ENCODE data around the gene AGER. TPM values are rescaled to one million over a fixed set of nuclear protein-coding genes. Genes with fewer than 3 reads are reported as not detected.

The AGER gene
- total and polyA plus RNA-seq, 2 donors (not counting 3 experiments of a cell fraction or from before 2014, with no cell fraction given) = 5.1 to 18.5 TPM

DNA sequence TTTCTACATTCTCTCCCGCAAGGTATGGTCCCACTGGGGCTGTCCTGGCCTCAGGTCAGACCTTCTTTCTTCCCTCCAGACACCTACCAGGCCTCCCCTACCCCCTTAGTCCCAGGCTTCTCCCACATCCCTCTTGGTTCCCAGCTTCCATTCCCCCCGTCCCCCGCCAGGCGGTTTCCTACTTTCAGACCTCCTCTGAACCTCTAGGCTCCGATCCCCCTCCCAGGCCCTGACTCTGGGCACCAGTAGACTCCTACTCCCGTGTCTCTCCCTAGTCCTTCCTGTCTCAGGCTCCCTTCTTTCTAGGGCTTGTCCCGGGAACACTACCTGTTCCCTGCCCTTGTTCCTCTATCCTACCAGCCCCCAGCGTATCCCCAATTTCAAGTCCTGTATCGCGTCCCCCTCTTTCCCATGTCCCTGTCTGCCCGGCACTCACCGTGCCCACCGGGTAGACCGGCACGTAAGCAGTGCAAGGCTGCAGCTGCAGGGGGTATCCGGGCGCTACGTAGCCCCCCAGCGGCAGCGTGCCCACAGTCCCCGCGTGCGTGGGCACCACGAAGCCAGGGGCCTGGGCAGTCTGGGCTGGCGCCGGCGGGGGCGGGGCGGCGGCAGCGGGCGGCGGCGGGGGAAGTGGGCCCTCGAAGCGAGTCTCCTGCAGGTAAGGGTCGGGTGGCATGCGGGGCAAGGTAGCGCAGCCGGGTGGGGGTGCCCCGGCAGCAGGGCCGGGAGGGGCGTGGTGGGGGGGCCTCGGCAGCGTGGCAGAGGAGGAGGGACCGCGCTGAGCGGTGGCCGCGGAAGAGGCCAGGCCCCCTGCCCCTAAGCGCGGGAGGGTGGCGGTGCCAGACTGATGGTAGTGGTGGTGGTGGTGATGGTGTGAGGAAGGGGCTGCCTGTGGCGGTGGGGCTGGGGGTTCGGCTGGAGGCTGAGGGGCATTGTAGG lies 33.9 kb downstream of the AGER start:
- Histone ChIP-seq H3K36me3 (ENCODE audit: control insufficient read depth in 2 of 2, extremely low read depth in 1 of 2, insufficient read depth in 2 of 2, low read length in 2 of 2) (no peaks in the 10 kb centered on the region), H3K4me1 (ENCODE audit: control insufficient read depth, extremely low read depth, insufficient read depth, low read length) (peaks cover 22% of the 10 kb centered on the region), H3K9me3 (replicated peaks; ENCODE audit: control insufficient read depth, insufficient read depth, low read length) (no peaks in the 10 kb centered on the region), H3K4me3 (replicated peaks in 1 of 3; ENCODE audit: insufficient read depth in 1 of 3, low read depth in 1 of 3, low read length in 3 of 3) (no peak overlapping the region), H3K27ac (ENCODE audit: insufficient read depth, low read depth, low read length) (no peak overlapping the region), H2AFZ (ENCODE audit: low read depth, low read length) (no peak overlapping the region), H3K9ac (replicated peaks; ENCODE audit: extremely low read depth, insufficient read depth, low read length) (no peak overlapping the region), H3K4me2 (ENCODE audit: insufficient read depth, low read length) (no peak overlapping the region), H4K20me1 (replicated peaks; ENCODE audit: control insufficient read depth, extremely low read depth, insufficient read depth, low read length) (no peaks in the 10 kb centered on the region), H3K27me3 (ENCODE audit: control insufficient read depth in 2 of 2, insufficient read depth in 2 of 2, low read length in 2 of 2) (peaks cover 24 to 27% of the 10 kb centered on the region in 2 experiments), H3K9me1 (replicated peaks; ENCODE audit: control insufficient read depth, extremely low read depth, insufficient read depth, low read length) (no peaks in the 10 kb centered on the region), H3K79me2 (ENCODE audit: control insufficient read depth, insufficient read depth, low read length) (peaks cover 4% of the 10 kb centered on the region)
- intact Hi-C loops (cut with micrococcal nuclease) = no loop called here
- no TSS peak for BruUV-seq (replicated peaks)
- CTCF ChIA-PET = interaction anchor here (1.1 kb wide), 1 partner anchor 14 kb away, joined by 3 read pairs; no protein-coding TSS in a partner anchor
- no peak for TF ChIP-seq FOS (IDR thresholded peaks at IDR 0.05; ENCODE audit: borderline replicate concordance, insufficient read depth, low read length)
- peak; percentile 41 for TF ChIP-seq EZH2 (IDR thresholded peaks at IDR 0.05; ENCODE audit: borderline replicate concordance, low read depth, low read length, severe bottlenecking)
- POLR2A ChIA-PET = no interaction called here
- no peak for DNase-seq (ENCODE audit: low read depth, low spot score)
- FAIRE-seq = no peak
- dilution Hi-C loops (cut with MboI; ENCODE audit: extremely low pct_ligation_motif_present, low sequenced_read_pairs) = no loop called here

DNA sequence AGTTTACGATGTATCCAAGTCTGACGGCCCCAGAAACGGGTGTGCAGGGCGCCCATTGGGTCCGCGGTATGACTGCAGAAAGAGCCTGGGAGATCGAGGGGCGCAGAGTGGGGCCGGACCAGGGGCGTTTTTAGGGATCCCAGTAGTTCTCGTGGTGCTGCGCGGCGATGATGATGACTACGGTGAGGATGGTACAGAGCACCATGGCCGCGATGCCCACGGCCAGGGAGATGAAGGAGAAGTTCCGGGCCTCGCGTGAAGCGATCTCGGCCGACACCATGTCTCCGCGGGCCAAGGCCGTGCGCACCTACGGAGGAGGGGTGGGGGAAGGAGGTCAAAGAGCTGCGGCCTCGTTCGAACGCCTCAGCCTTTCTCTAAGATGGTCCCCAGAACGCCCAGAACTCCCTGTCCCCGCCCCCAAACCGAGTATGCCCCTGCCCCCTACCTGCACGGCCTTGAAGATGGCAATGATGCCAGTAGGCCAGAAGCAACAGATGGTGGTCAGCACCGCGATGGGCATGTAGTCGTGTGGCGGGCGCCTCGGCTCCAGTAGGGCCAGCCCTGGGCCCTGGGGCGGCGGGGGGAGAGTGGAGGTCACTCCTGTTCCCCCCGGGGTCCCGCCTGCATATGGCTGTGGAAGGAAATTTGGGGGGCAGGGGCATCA lies 34.8 kb downstream of the AGER start:
- H3K9me1 ChIP-seq (replicated peaks; ENCODE audit: control insufficient read depth, extremely low read depth, insufficient read depth, low read length) = no peaks in the 10 kb centered on the region
- peak overlapping the region; percentile 59 for H3K4me2 ChIP-seq (ENCODE audit: insufficient read depth, low read length)
- H3K4me3 ChIP-seq (replicated peaks in 1 of 3; ENCODE audit: insufficient read depth in 1 of 3, low read depth in 1 of 3, low read length in 3 of 3) = peak overlapping the region; percentile 11 to 53 (median 30)

More for the DNA sequence above, 34.8 kb downstream of the AGER start:
- Histone ChIP-seq H3K9ac (replicated peaks; ENCODE audit: extremely low read depth, insufficient read depth, low read length) (no peak overlapping the region), H3K9me3 (replicated peaks; ENCODE audit: control insufficient read depth, insufficient read depth, low read length) (no peaks in the 10 kb centered on the region), H2AFZ (ENCODE audit: low read depth, low read length) (peak overlapping the region; percentile 92), H3K36me3 (ENCODE audit: control insufficient read depth in 2 of 2, extremely low read depth in 1 of 2, insufficient read depth in 2 of 2, low read length in 2 of 2) (no peaks in the 10 kb centered on the region), H3K27me3 (ENCODE audit: control insufficient read depth in 2 of 2, insufficient read depth in 2 of 2, low read length in 2 of 2) (peaks cover 24 to 27% of the 10 kb centered on the region in 2 experiments), H3K4me1 (ENCODE audit: control insufficient read depth, extremely low read depth, insufficient read depth, low read length) (peaks cover 16% of the 10 kb centered on the region), H3K79me2 (ENCODE audit: control insufficient read depth, insufficient read depth, low read length) (no peaks in the 10 kb centered on the region), H4K20me1 (replicated peaks; ENCODE audit: control insufficient read depth, extremely low read depth, insufficient read depth, low read length) (no peaks in the 10 kb centered on the region), H3K27ac (ENCODE audit: insufficient read depth, low read depth, low read length) (no peak overlapping the region)
- ChIA-PET POLR2A (interaction anchor here (0.5 to 0.8 kb wide), 2 partner anchors 18 to 47 kb away, joined by 4 to 5 read pairs; no protein-coding TSS in a partner anchor), CTCF (interaction anchor here (0.8 to 2.8 kb wide), 8 partner anchors 11 to 46 kb away, joined by 3 to 12 read pairs (median 4); partner anchors contain the start of genes AGPAT1, ATF6B and FKBPL)
- intact Hi-C loops (cut with micrococcal nuclease) (no loop called here), dilution Hi-C loops (cut with MboI; ENCODE audit: extremely low pct_ligation_motif_present, low sequenced_read_pairs) (no loop called here)
- TF ChIP-seq FOS (IDR thresholded peaks at IDR 0.05; ENCODE audit: borderline replicate concordance, insufficient read depth, low read length) = no peak
- no peak for TF ChIP-seq POLR2A (IDR thresholded peaks at IDR 0.05; ENCODE audit: low read depth, low read length)
- no peak for TF ChIP-seq GATA2 (IDR thresholded peaks at IDR 0.05; ENCODE audit: insufficient read depth, insufficient read length, low read depth, low read length)
- TF ChIP-seq EZH2 (IDR thresholded peaks at IDR 0.05; ENCODE audit: borderline replicate concordance, low read depth, low read length, severe bottlenecking) = peak; percentile 21
- DNase-seq (ENCODE audit: low read depth, low spot score) = no peak
- FAIRE-seq = no peak
- no TSS peak for BruUV-seq (replicated peaks)

All from endothelial cell of umbilical vein (primary cell).